GM10266 (cell line): ENCODE data around the gene OR51E1.

Experiments
- DNase-seq: peaks from one replicate; pipeline ENCODE4 v3.0.0; 2012; ENCODE audit errors: extremely low spot score
- TF ChIP-seq, protein P1 (sequence below): IDR thresholded peaks from 2 replicates; pipeline ENCODE4 v1.5.1; 2012; ENCODE audit warnings: mild to moderate bottlenecking, low read depth; ENCODE audit not compliant: control insufficient read depth, insufficient read depth; ENCODE audit errors: missing control alignments

The OR51E1 gene

GRCh38 chr11:4654635-4655369, 11.0 kb downstream of the OR51E1 start:
- TF ChIP-seq, protein P1, sequence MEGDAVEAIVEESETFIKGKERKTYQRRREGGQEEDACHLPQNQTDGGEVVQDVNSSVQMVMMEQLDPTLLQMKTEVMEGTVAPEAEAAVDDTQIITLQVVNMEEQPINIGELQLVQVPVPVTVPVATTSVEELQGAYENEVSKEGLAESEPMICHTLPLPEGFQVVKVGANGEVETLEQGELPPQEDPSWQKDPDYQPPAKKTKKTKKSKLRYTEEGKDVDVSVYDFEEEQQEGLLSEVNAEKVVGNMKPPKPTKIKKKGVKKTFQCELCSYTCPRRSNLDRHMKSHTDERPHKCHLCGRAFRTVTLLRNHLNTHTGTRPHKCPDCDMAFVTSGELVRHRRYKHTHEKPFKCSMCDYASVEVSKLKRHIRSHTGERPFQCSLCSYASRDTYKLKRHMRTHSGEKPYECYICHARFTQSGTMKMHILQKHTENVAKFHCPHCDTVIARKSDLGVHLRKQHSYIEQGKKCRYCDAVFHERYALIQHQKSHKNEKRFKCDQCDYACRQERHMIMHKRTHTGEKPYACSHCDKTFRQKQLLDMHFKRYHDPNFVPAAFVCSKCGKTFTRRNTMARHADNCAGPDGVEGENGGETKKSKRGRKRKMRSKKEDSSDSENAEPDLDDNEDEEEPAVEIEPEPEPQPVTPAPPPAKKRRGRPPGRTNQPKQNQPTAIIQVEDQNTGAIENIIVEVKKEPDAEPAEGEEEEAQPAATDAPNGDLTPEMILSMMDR = no peak
- no peak for DNase-seq

DNA sequence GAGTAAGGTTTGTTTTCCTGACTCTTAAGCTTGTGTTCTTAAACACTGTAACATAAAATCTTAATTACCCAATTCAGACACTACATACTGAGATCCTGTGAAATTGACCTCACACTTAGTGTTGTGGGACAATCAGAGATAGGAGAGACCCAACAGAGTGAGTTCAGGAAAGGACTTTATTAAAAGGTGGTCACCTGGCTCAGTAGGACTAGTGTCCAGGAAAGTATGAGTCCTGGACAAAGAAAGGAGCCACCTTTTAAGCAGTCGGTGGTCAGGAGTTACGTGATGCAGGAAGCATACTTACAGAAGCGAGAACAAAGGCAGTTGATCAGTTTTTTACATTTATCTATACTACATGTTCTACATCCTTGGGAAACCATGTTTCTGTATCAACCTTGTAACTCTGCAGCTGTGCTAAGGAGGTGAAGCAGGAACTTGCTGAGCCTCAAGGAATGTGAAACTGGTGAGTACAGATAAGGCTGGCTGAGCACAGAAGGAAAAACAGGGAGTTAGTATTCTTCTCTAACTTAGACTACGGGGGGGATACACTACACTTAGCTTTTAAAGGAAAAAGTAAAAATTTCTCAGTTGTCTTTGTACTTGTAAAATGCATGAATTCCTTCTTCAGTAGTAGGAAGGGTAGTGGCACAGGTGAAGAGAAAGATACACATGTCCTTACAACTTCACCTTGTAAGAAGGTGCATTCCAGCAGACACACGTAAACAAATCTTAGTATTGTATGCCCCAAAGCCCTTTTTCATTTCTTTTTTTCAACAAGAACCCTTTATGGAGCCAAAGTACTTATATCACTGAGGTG, 15.1 kb downstream of the OR51E1 start:
- no peak for DNase-seq
- TF ChIP-seq, protein P1 = no peak

DNA sequence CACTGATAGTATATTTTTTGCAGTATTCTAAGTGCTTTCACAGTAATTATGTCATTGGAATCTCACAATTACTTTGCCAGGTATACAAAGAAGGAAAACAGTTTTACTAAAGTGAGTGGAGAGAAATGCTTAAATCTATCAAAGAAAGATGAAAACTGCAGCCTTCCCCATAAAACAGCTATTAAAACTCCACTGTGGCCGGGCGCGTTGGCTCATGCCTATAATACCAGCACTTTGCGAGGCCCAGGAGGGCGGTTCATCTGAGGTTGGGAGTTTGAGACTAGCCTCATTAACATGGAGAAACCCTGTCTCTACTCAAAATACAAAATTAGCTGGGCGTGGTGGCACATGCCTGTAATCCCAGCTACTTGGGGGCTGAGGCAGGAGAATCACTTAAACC, 19.1 kb downstream of the OR51E1 start:
- no peak for DNase-seq
- TF ChIP-seq, protein P1 = no peak

DNA sequence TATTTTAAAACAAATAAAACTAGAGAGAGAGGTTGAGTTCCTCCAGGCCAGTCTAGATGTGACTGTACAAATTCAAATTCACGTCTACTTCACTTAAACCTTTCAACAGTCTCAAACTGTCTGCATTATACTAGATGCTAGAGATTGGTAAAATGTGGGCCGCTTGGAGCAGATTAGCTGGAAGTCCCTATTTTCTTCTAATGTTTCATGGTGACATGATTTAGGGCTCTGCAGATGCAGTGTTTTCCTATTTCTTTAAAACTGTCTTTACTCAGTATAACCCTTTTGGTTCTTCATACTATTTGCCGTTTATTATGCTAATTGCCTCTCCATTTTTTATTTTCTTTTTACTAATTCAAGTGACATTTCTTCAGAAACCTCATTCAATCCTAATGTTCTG, 20.4 kb downstream of the OR51E1 start:
- TF ChIP-seq, protein P1 = no peak
- DNase-seq = no peak

- TF ChIP-seq, protein P1 = no peak
- no peak for DNase-seq
Measured at GRCh38 chr11:4664786-4665185, 21.0 kb downstream of the OR51E1 start.

DNA sequence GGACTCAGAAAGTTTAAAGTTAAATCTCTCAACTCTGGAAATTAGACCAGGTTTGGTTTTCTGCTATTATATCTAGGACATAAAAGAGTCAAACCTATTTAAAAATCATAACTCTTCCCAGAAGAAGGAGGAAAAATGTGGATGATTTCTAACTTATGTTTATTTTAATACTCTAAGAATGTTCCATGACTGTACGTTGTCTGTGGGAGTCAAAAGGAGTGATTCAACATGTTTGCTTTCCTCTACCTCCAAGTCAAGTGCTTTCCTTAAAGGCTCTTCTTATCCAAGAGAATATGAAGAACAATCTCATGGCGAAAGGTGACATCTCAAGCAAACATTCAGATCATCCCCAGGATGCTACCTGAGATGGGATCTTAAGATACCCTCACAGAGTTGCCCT, 21.6 kb downstream of the OR51E1 start:
- DNase-seq = no peak
- TF ChIP-seq, protein P1 = no peak

GRCh38 chr11:4671741-4672140, 28.0 kb downstream of the OR51E1 start:
- no peak for DNase-seq
- TF ChIP-seq, protein P1 = no peak
